OCI-LY3 (cell line): ENCODE data around the gene TRIM14.

Experiments
- H2AFZ ChIP-seq: fragments of 200-600, 300-600 bp; shearing (Covaris generic); 2 replicates; pipeline ENCODE4 v1.6.0; 2014; ENCODE audit warnings: antibody characterized with exemption, low read depth, low read length
- H3K27ac ChIP-seq: fragments of 200-600, 300-600 bp; sonication (generic); 2 replicates; pipeline ENCODE4 v1.5.1; 2014; ENCODE audit warnings: mild to moderate bottlenecking, low read length, moderate library complexity, mixed read lengths
- H3K27me3 ChIP-seq: fragments of 200-600, 300-600 bp; sonication (generic); 2 replicates; pipeline ENCODE4 v1.6.1; 2014; ENCODE audit warnings: low read depth, low read length, mixed read lengths
- H3K36me3 ChIP-seq: fragments of 200-600, 300-600 bp; sonication (generic); replicated peaks from 2 replicates; pipeline ENCODE3; 2014; ENCODE audit warnings: low read depth, low read length, mixed read lengths
- H3K4me1 ChIP-seq: fragments of 300-600, 200-600 bp; sonication (generic); 2 replicates; pipeline ENCODE4 v1.6.1; 2014; ENCODE audit warnings: low read length, mixed read lengths
- H3K4me2 ChIP-seq: fragments of 200-600, 300-600 bp; sonication (generic); 2 replicates; pipeline ENCODE4 v1.6.1; 2014; ENCODE audit warnings: low read length, mixed read lengths
- H3K4me3 ChIP-seq: fragments of 300-600, 200-600 bp; sonication (generic); 2 replicates; pipeline ENCODE4 v1.5.1; 2014; ENCODE audit warnings: antibody characterized with exemption, mild to moderate bottlenecking, low read length, moderate library complexity
- H3K79me2 ChIP-seq: fragments of 300-600, 200-600 bp; shearing (Covaris generic); 2 replicates; pipeline ENCODE4 v1.6.1; 2014; ENCODE audit warnings: mild to moderate bottlenecking, low read length, mixed read lengths
- H3K9ac ChIP-seq: fragments of 300-600, 200-600 bp; shearing (Covaris generic); 2 replicates; pipeline ENCODE4 v1.6.0; 2014; ENCODE audit warnings: mild to moderate bottlenecking, low read length, moderate library complexity
- H3K9me3 ChIP-seq: fragments of 200-600, 300-600 bp; shearing (Covaris generic); 2 replicates; pipeline ENCODE4 v1.6.1; 2014; ENCODE audit warnings: low read length, mixed read lengths; ENCODE audit not compliant: insufficient read depth
- H4K20me1 ChIP-seq: fragments of 200-600, 300-600 bp; sonication (generic); 2 replicates; pipeline ENCODE4 v1.6.1; 2016; ENCODE audit warnings: low read length, mixed read lengths; ENCODE audit not compliant: insufficient read depth
- EZH2phosphoT487 ChIP-seq: fragments of 200-600 bp; shearing (Covaris generic); IDR thresholded peaks from 2 replicates; pipeline ENCODE4 v1.6.1; 2018; ENCODE audit warnings: antibody characterized with exemption, mixed run types, low read depth
- TF ChIP-seq, protein P1 (sequence below): fragments of 200-600, 300-600 bp; sonication (generic); IDR thresholded peaks from 2 replicates; pipeline ENCODE4 v1.5.1; 2014; ENCODE audit warnings: antibody characterized with exemption, low read length, low read depth

TRIM14 gene

DNA sequence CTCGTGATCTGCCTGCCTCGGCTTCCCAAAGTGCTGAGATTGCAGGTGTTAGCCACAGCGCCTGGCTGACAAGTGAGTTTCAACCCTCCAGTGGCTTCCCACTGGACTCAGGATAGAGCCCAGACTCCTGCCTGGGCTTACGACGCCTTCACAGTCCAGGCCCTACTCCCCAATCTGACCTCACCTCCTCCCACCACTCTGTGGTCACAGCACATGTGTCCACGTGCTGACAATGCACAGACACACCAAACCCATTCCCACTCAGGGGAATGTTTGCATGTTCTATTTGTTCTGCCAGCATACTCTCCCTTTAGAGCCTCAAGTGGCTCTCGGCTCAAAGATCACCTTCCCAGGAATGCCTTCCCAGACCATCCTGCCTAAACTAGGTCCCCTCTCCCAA, 31.1 kb upstream of the TRIM14 start:
- no peaks in the 10 kb centered on the region for H3K36me3 ChIP-seq
- H3K4me1 ChIP-seq: peaks cover 30% of the 10 kb centered on the region
- peak overlapping the region; percentile 36 for H3K4me2 ChIP-seq
- H3K79me2 ChIP-seq: no peaks in the 10 kb centered on the region
- H3K27ac ChIP-seq: no peak overlapping the region
- TF ChIP-seq EZH2phosphoT487: no peak
- TF ChIP-seq, protein P1, sequence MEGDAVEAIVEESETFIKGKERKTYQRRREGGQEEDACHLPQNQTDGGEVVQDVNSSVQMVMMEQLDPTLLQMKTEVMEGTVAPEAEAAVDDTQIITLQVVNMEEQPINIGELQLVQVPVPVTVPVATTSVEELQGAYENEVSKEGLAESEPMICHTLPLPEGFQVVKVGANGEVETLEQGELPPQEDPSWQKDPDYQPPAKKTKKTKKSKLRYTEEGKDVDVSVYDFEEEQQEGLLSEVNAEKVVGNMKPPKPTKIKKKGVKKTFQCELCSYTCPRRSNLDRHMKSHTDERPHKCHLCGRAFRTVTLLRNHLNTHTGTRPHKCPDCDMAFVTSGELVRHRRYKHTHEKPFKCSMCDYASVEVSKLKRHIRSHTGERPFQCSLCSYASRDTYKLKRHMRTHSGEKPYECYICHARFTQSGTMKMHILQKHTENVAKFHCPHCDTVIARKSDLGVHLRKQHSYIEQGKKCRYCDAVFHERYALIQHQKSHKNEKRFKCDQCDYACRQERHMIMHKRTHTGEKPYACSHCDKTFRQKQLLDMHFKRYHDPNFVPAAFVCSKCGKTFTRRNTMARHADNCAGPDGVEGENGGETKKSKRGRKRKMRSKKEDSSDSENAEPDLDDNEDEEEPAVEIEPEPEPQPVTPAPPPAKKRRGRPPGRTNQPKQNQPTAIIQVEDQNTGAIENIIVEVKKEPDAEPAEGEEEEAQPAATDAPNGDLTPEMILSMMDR: no peak
- H3K9me3 ChIP-seq: no peaks in the 10 kb centered on the region
- no peak overlapping the region for H2AFZ ChIP-seq
- no peak overlapping the region for H3K9ac ChIP-seq
- H3K4me3 ChIP-seq: no peak overlapping the region
- no peaks in the 10 kb centered on the region for H4K20me1 ChIP-seq
- H3K27me3 ChIP-seq: peaks cover 4% of the 10 kb centered on the region; the same call in 1 of the 2 replicates

DNA sequence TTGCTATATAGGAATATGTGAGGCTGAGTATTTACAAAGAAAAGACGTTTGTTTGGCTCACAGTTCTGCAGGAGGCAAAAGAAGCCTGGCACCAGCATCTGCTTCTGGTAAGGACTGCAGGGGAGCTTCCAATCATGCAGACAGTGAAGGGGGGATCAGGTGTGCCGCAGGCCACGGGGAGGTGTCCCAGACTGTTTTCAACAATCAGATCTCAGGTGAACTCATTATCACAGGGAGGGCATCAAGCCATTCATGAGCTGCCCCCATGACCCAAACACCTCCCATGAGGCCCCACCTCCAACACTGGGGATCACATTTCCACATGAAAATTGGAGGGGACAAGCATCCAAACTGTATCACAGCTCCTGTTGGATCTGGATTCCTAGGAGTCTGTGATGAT, 30.4 kb upstream of the TRIM14 start:
- Histone ChIP-seq H3K36me3 (no peaks in the 10 kb centered on the region), H3K27ac (no peak overlapping the region), H3K9me3 (no peaks in the 10 kb centered on the region), H3K4me2 (no peak overlapping the region), H4K20me1 (no peaks in the 10 kb centered on the region), H3K79me2 (no peaks in the 10 kb centered on the region), H3K9ac (no peak overlapping the region), H3K4me3 (no peak overlapping the region), H3K27me3 (peaks cover 4% of the 10 kb centered on the region; the same call in 1 of the 2 replicates), H3K4me1 (peaks cover 30% of the 10 kb centered on the region), H2AFZ (no peak overlapping the region)
- TF ChIP-seq, protein P1: no peak
- no peak for TF ChIP-seq EZH2phosphoT487

DNA sequence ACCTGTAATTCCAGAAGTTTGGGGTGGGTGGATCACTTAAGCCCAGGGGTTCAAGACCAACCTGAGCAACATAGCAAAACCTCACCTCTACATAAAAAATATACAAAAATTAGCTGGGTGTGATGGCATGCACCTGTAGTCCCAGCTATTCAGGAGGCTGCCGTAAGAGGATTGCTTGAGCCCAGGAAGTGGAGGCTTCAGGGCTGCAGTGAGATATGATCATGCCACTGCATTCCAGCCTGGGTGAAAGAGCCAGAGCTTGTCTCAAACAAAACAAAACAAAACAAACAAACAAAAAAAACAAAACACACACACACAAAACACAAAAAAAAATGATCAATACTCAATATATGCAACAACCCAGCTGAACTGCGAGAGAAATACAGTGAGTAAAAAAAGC, 29.5 kb upstream of the TRIM14 start:
- no peaks in the 10 kb centered on the region for H3K36me3 ChIP-seq
- TF ChIP-seq, protein P1: no peak
- no peak for TF ChIP-seq EZH2phosphoT487
- no peak overlapping the region for H3K4me2 ChIP-seq
- no peak overlapping the region for H3K27ac ChIP-seq
- peaks cover 30% of the 10 kb centered on the region for H3K4me1 ChIP-seq
- no peaks in the 10 kb centered on the region for H3K9me3 ChIP-seq
- H3K4me3 ChIP-seq: no peak overlapping the region
- H3K9ac ChIP-seq: no peak overlapping the region
- H2AFZ ChIP-seq: no peak overlapping the region
- no peaks in the 10 kb centered on the region for H4K20me1 ChIP-seq
- no peaks in the 10 kb centered on the region for H3K79me2 ChIP-seq
- H3K27me3 ChIP-seq: peaks cover 4% of the 10 kb centered on the region; the same call in 1 of the 2 replicates

DNA sequence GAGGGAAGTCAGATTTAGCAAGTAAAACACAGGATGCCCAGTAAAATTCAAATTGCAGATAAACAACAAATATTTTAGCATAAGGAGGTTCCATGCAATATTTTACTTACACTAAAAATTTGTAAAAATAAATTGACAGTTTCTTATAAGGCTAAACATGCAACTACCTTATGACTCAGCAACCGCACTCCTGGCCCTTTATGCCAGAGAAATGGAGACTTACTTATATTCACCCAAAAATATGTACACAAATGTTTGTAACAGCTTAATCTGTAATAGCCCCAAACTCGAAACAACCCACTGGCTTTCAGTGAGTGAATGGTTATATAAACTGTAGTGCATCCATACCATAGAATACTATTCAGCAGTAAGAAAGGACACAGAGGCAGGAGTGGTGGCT, 28.6 kb upstream of the TRIM14 start:
- Histone ChIP-seq H3K4me1 (peaks cover 30% of the 10 kb centered on the region), H3K27ac (no peak overlapping the region), H3K4me2 (no peak overlapping the region), H3K4me3 (no peak overlapping the region), H3K79me2 (no peaks in the 10 kb centered on the region), H3K27me3 (peaks cover 4% of the 10 kb centered on the region; the same call in 1 of the 2 replicates), H4K20me1 (no peaks in the 10 kb centered on the region), H2AFZ (no peak overlapping the region), H3K9me3 (no peaks in the 10 kb centered on the region), H3K9ac (no peak overlapping the region), H3K36me3 (no peaks in the 10 kb centered on the region)
- TF ChIP-seq, protein P1: no peak
- no peak for TF ChIP-seq EZH2phosphoT487
